Fibroblast of lung (primary cell): ENCODE measurements around the gene OLAH. TPM values are rescaled to one million over a fixed set of nuclear protein-coding genes. Genes with fewer than 3 reads are reported as not detected.

ENCODE experiments used
- DNase-seq, 2 donors: peaks; one replicate each; pipeline versions ENCODE4 v3.0.0 to v3.0.0-alpha.2; 2010; ENCODE audit warnings: low read depth in 2 of 2
- H2AFZ ChIP-seq: 2 replicates; pipeline ENCODE4 v1.5.1; 2012; ENCODE audit warnings: low read length, control low read depth, inconsistent platforms
- H3K27ac ChIP-seq: 2 replicates; pipeline ENCODE4 v1.5.1; 2011; ENCODE audit warnings: low read length, control low read depth; ENCODE audit not compliant: insufficient read depth
- H3K27me3 ChIP-seq: 2 replicates; pipeline ENCODE4 v1.5.1; 2011; ENCODE audit warnings: mild to moderate bottlenecking, low read length; ENCODE audit not compliant: control insufficient read depth, insufficient read depth
- H3K36me3 ChIP-seq: 2 replicates; pipeline ENCODE4 v1.5.1; 2011; ENCODE audit warnings: low read length; ENCODE audit not compliant: control insufficient read depth, insufficient read depth
- H3K4me1 ChIP-seq: 2 replicates; pipeline ENCODE4 v1.5.1; 2011; ENCODE audit warnings: low read length; ENCODE audit not compliant: control insufficient read depth, insufficient read depth; ENCODE audit errors: extremely low read depth
- H3K4me2 ChIP-seq: 2 replicates; pipeline ENCODE4 v1.5.1; 2011; ENCODE audit warnings: low read length, control low read depth; ENCODE audit not compliant: insufficient read depth; ENCODE audit errors: extremely low read depth
- H3K4me3 ChIP-seq, 4 experiments: fragments of 200-600 bp in 1 of 4; sonication (generic) in 1 of 4; replicated peaks in 1 of 4; 2 replicates each; pipeline ENCODE4 v1.5.1; 2011 to 2016; ENCODE audit warnings: low read length in 4 of 4, low read depth in 3 of 4, mild to moderate bottlenecking in 3 of 4, control low read depth in 2 of 4, inconsistent platforms in 1 of 4, mixed read lengths in 1 of 4; ENCODE audit not compliant: insufficient read depth in 1 of 4; ENCODE audit errors: control extremely low read depth in 1 of 4
- H3K79me2 ChIP-seq: 2 replicates; pipeline ENCODE4 v1.5.1; 2012; ENCODE audit warnings: mild to moderate bottlenecking, low read length, inconsistent platforms; ENCODE audit not compliant: control insufficient read depth, insufficient read depth
- H3K9ac ChIP-seq: 2 replicates; pipeline ENCODE4 v1.5.1; 2011; ENCODE audit warnings: mild to moderate bottlenecking, low read length, control low read depth; ENCODE audit not compliant: insufficient read depth
- H3K9me3 ChIP-seq: 2 replicates; pipeline ENCODE4 v1.5.1; 2012; ENCODE audit warnings: low read depth, low read length; ENCODE audit not compliant: control insufficient read depth, insufficient read depth
- H4K20me1 ChIP-seq: 2 replicates; pipeline ENCODE4 v1.5.1; 2011; ENCODE audit warnings: low read length; ENCODE audit not compliant: control insufficient read depth, insufficient read depth; ENCODE audit errors: extremely low read depth
- EZH2 ChIP-seq: IDR thresholded peaks from 2 replicates; pipeline ENCODE4 v1.5.1; 2012; ENCODE audit warnings: low read length, control low read depth, mild to moderate bottlenecking; ENCODE audit errors: missing control alignments
- polyA plus RNA-seq, 2 donors: library from polyadenylated mRNA; depleted of rRNA in 1 of 2; stranded (reverse) in 1 of 2; unstranded in 1 of 2; fragments of >200 nt; gene quantifications; 2 replicates each; pipeline ENCODE4 v1.2.1, GENCODE V29; 2011 to 2012; ENCODE audit warnings: missing spikeins in 1 of 2
- total RNA-seq: library from RNA; depleted of rRNA; stranded (reverse); fragments of >200 nt; gene quantifications from 2 replicates; pipeline ENCODE4 v1.2.1, GENCODE V29; 2014
- TF ChIP-seq, protein P1 (sequence below), 2 donors: IDR thresholded peaks in 1 of 2; conservative IDR thresholded peaks in 1 of 2; 1 replicate in 1 of 2; 2 replicates in 1 of 2; pipeline ENCODE4 v1.5.1; 2011 to 2012; ENCODE audit warnings: low read length in 2 of 2, control low read depth in 1 of 2, inconsistent platforms in 1 of 2, low read depth in 1 of 2, mild to moderate bottlenecking in 1 of 2

OLAH gene
- total and polyA plus RNA-seq, 2 donors (not counting 1 experiment from before 2014, with no cell fraction given), result 0.08 TPM; not detected in 1

DNA sequence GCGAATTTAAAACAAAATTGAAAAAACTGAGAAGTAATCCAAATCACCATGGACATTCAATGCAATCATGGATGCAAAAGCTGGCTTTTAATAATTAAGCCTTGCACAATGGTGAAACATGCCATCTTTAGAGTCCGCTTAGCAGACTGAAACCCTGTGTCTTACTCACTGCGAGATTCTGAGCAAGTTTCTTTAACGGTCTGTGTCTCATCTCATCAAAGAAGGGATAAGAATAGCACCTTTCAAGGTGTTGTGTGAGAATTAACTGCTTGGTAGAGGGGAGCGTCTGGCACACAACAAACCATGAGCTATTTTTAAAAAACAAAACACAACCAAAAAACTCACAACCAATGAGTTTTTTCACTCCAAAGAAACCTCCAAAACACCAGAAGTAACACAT is 23.4 kb downstream of the OLAH start:
- Histone ChIP-seq H3K79me2 (no peaks in the 10 kb centered on the region), H3K9ac (no peak overlapping the region), H3K9me3 (no peaks in the 10 kb centered on the region), H3K36me3 (no peaks in the 10 kb centered on the region), H2AFZ (no peak overlapping the region), H3K4me1 (no peaks in the 10 kb centered on the region), H4K20me1 (no peaks in the 10 kb centered on the region), H3K27me3 (peaks cover 2% of the 10 kb centered on the region), H3K27ac (no peak overlapping the region), H3K4me2 (no peak overlapping the region), H3K4me3 (no peak overlapping the region)
- TF ChIP-seq EZH2, result no peak
- TF ChIP-seq, protein P1, sequence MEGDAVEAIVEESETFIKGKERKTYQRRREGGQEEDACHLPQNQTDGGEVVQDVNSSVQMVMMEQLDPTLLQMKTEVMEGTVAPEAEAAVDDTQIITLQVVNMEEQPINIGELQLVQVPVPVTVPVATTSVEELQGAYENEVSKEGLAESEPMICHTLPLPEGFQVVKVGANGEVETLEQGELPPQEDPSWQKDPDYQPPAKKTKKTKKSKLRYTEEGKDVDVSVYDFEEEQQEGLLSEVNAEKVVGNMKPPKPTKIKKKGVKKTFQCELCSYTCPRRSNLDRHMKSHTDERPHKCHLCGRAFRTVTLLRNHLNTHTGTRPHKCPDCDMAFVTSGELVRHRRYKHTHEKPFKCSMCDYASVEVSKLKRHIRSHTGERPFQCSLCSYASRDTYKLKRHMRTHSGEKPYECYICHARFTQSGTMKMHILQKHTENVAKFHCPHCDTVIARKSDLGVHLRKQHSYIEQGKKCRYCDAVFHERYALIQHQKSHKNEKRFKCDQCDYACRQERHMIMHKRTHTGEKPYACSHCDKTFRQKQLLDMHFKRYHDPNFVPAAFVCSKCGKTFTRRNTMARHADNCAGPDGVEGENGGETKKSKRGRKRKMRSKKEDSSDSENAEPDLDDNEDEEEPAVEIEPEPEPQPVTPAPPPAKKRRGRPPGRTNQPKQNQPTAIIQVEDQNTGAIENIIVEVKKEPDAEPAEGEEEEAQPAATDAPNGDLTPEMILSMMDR (conservative IDR thresholded peaks at IDR 0.05 in 1 of 2, IDR thresholded peaks at IDR 0.05 in 1 of 2; ENCODE audit: low read depth in 1 of 2, low read length in 2 of 2), result no peak
- no peak for DNase-seq

DNA sequence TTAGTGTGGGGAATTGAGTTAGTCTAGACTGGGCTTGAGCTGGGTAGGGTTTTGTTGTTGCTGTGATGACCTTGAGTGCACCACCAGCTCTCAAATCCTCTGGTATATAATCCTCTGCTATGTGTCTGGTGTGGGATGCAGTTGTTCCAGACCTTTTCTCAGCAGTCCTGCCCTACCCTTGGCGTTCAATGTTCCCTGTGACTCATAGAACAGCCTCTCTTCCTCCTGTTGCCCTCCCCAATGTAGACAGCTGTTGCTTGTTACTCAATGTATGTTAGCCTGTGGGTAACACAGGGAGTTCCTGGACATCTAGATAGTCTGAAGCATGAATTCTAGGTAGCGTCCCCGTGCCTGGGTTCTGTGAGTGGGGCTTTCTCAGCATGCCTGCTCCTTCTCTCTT is 25.1 kb downstream of the OLAH start:
- H3K79me2 ChIP-seq, result no peaks in the 10 kb centered on the region
- H3K27ac ChIP-seq, result no peak overlapping the region
- no peaks in the 10 kb centered on the region for H3K9me3 ChIP-seq
- no peak overlapping the region for H2AFZ ChIP-seq
- peaks cover 2% of the 10 kb centered on the region for H3K27me3 ChIP-seq
- H3K4me3 ChIP-seq, result no peak overlapping the region
- no peaks in the 10 kb centered on the region for H3K4me1 ChIP-seq
- H3K9ac ChIP-seq, result no peak overlapping the region
- DNase-seq, result peak; percentile 24 to 85
- H3K4me2 ChIP-seq, result no peak overlapping the region
- no peak for TF ChIP-seq EZH2
- TF ChIP-seq, protein P1 (conservative IDR thresholded peaks at IDR 0.05 in 1 of 2, IDR thresholded peaks at IDR 0.05 in 1 of 2; ENCODE audit: low read depth in 1 of 2, low read length in 2 of 2), result no peak
- H3K36me3 ChIP-seq, result no peaks in the 10 kb centered on the region
- no peaks in the 10 kb centered on the region for H4K20me1 ChIP-seq

DNA sequence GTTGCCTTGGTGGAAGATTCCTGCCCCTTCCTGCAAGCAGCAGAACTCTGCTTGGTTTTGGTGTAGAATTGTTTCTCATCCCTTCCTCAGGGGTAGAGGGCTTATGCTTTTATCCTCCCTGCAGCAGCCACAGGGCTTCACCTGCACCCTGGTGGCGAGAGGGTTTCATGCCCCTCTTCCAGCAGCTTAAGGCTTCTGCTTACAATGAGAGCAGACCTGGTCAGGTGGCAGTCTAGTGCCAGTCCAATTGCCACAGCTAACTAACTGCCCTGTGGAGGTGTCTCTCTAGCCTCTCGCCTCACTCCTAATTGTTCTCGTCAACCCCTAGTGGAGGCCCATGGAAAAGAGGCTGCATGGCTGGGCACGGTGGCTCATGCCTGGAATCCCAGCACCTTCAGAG is 25.5 kb downstream of the OLAH start:
- no peak for TF ChIP-seq EZH2
- TF ChIP-seq, protein P1 (conservative IDR thresholded peaks at IDR 0.05 in 1 of 2, IDR thresholded peaks at IDR 0.05 in 1 of 2; ENCODE audit: low read depth in 1 of 2, low read length in 2 of 2), result no peak
- Histone ChIP-seq H3K4me1 (no peaks in the 10 kb centered on the region), H3K79me2 (no peaks in the 10 kb centered on the region), H3K4me3 (no peak overlapping the region), H4K20me1 (no peaks in the 10 kb centered on the region), H3K9ac (no peak overlapping the region), H3K36me3 (no peaks in the 10 kb centered on the region), H2AFZ (no peak overlapping the region), H3K4me2 (no peak overlapping the region), H3K27ac (no peak overlapping the region), H3K27me3 (peaks cover 2% of the 10 kb centered on the region), H3K9me3 (no peaks in the 10 kb centered on the region)
- no peak for DNase-seq
